Measurements from ENCODE around the gene SLC36A3.

- TF ChIP-seq CTCF (IDR thresholded peaks at IDR 0.05) (no peak), POLR2A (IDR thresholded peaks at IDR 0.05) (no peak)
These were observed 35.9 kb downstream of the SLC36A3 start for GRCh38 chr5:151267491-151268260.

Measured in testis (tissue), 2 donors.